SJSA1 (cell line): Measurements from ENCODE around the gene SCFD2. TPM values are rescaled to one million over a fixed set of nuclear protein-coding genes. Genes with fewer than 3 reads are reported as not detected.
"Not testable (repeated sequence)": the region's sequence is repeated elsewhere in the genome, so short reads cannot be mapped to it uniquely, and the experiment has no call there.

Experiments
- DNase-seq, 2 experiments: peaks; one replicate each; pipeline ENCODE4 v3.0.0-alpha.2; 2015 to 2020; ENCODE audit warnings: low spot score in 2 of 2, low read depth in 1 of 2
- H3K27ac ChIP-seq: fragments of 250-450 bp; sonication (Bioruptor Pico); 2 replicates; pipeline ENCODE4 v1.5.1; 2020; ENCODE audit warnings: mild to moderate bottlenecking, moderate library complexity
- H3K27me3 ChIP-seq: fragments of 250-450 bp; sonication (Bioruptor Pico); replicated peaks from 2 replicates; pipeline ENCODE4 v1.5.1; 2020; ENCODE audit warnings: mild to moderate bottlenecking, moderate library complexity
- H3K36me3 ChIP-seq: fragments of 250-450 bp; sonication (Bioruptor Pico); 2 replicates; pipeline ENCODE4 v1.5.1; 2020; ENCODE audit warnings: mild to moderate bottlenecking
- H3K4me1 ChIP-seq: fragments of 250-450 bp; sonication (Bioruptor Pico); replicated peaks from 2 replicates; pipeline ENCODE4 v1.6.1; 2021; ENCODE audit warnings: mild to moderate bottlenecking
- H3K4me3 ChIP-seq: fragments of 250-450 bp; sonication (Bioruptor Pico); 2 replicates; pipeline ENCODE4 v1.5.1; 2020; ENCODE audit warnings: mild to moderate bottlenecking
- H3K9me3 ChIP-seq: fragments of 250-450 bp; sonication (Bioruptor Pico); replicated peaks from 2 replicates; pipeline ENCODE4 v1.5.1; 2020; ENCODE audit warnings: mild to moderate bottlenecking
- total RNA-seq: library from RNA; depleted of rRNA; stranded (reverse); fragments of >200 nt; shearing (Covaris generic); gene quantifications from 2 replicates; pipeline ENCODE4 v1.2.3, GENCODE V29; 2014; rRNA removed

SCFD2 gene
- total RNA-seq = 17.0 and 18.5 TPM in 2 replicates

DNA sequence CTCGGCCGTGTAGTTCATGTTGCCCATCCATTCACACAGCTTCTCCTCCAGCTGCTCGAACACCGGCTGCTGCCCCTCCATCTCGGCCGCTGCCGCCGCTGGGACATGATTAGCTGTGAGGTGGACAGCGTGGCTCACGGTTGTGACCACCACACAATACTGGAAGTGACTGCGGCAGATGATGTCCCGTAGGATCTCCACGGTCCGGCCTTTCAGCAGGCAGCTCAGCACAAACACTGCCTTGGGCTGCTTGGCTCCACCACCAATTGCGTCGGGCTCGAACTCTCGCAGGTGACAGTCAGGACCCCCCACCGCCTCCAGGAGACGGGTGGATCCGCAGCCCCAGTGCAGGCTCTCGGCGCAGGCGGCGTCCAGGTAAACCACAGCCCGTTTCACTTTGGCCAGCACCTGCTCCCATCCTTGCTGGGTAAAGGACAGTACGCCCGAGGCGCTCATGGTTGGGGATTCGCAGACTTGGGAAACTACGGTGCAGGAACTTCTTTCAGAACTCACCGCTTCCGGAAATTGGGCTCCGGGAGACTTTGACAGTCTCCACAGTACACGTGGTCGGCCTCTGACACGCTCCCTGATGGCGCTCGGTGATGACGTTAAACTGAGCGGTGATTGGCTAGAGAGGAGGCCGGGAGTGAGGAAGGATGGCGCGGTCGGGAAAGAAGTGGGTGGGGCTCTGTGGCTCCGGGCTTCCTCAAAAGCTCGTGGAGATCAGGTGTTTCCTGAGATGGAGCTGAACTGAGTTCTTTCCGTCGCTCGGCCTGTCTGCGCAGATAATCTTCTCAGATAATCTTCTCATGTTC lies at the start of gene SCFD2:
Gene SCFD2, minus strand, starts transcription at position 576 of the 815 bp plus-strand sequence.
- 0 out of 2 replicates have a peak, but pooled peaks cover 2% of the 10 kb centered on the region for H3K36me3 ChIP-seq
- H3K4me3 ChIP-seq = peak within 1 kb of the TSS; percentile 63
- peak; percentile 93 to 97 for DNase-seq
- peaks cover 6% of the 10 kb centered on the region; the same call in 1 of the 2 replicates for H3K27me3 ChIP-seq
- peaks cover 5% of the 10 kb centered on the region for H3K4me1 ChIP-seq
- no peaks in the 10 kb centered on the region for H3K9me3 ChIP-seq
- H3K27ac ChIP-seq = no peak within 1 kb of the TSS

DNA sequence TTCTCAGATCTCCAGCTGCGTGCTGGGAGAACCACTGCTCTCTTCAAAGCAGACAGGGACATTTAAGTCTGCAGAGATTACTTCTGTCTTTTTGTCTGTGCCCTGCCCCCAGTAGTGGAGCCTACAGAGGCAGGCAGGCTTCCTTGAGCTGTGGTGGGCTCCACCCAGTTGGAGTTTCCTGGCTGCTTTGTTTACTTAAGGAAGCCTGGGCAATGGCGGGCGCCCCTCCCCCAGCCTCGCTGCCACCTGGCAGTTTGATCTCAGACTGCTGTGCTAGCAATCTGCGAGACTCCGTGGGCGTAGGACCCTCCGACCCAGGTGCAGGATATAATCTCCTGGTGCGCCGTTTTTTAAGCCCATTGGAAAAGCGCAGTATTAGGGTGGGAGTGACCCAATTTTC lies 43.6 kb upstream of the SCFD2 start:
- H3K4me1 ChIP-seq, H3K9me3 ChIP-seq, H3K4me3 ChIP-seq, H3K27ac ChIP-seq, H3K36me3 ChIP-seq, DNase-seq, H3K27me3 ChIP-seq: not testable (repeated sequence)

DNA sequence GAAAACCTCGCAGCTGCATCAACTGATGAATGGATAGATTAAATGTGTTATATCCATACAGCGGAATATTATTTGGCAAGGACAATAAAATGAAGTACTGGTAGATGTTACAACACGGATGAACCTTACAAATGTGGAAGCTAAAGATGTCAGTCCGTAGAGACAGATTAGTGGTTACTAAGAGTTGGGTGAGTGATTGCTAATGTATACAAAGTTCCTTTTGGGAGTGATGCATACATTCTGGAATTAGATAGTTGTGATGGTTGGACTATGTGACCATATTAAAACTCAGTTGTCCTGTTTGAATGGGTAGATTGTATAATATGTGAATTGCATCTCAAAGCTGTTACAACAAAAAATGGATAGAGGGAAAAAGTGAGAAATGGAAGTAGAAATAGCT lies 14.4 kb upstream of the SCFD2 start:
- Histone ChIP-seq H3K36me3 (peaks cover 51% of the 10 kb centered on the region), H3K4me1 (peaks cover 3% of the 10 kb centered on the region; the same call in 1 of the 2 replicates), H3K4me3 (no peak overlapping the region), H3K27me3 (no peaks in the 10 kb centered on the region), H3K27ac (no peak overlapping the region), H3K9me3 (0 out of 2 replicates have a peak, but pooled peaks cover 2% of the 10 kb centered on the region)
- no peak for DNase-seq

DNA sequence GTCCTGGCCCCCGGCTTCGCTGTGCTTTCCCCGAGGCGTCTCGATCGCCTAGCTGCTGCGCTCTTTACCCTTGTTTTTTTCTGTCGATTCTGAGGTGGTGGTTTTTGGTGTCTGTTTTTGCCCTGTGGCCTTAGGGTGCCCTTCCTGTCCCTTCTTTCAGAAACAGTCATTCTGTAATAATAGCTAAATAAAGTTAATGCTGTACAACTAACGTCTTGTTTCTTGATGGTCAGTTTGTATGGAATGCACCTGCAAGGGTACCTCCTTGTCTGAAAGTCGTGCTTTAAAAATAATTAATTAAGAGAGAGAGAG lies 12.3 kb upstream of the SCFD2 start:
- Histone ChIP-seq H3K27ac (peak overlapping the region; percentile 62), H3K9me3 (0 out of 2 replicates have a peak, but pooled peaks cover 2% of the 10 kb centered on the region), H3K27me3 (no peaks in the 10 kb centered on the region), H3K4me1 (peaks cover 3% of the 10 kb centered on the region; the same call in 1 of the 2 replicates), H3K36me3 (peaks cover 30% of the 10 kb centered on the region), H3K4me3 (peak overlapping the region; percentile 85)
- no peak for DNase-seq

DNA sequence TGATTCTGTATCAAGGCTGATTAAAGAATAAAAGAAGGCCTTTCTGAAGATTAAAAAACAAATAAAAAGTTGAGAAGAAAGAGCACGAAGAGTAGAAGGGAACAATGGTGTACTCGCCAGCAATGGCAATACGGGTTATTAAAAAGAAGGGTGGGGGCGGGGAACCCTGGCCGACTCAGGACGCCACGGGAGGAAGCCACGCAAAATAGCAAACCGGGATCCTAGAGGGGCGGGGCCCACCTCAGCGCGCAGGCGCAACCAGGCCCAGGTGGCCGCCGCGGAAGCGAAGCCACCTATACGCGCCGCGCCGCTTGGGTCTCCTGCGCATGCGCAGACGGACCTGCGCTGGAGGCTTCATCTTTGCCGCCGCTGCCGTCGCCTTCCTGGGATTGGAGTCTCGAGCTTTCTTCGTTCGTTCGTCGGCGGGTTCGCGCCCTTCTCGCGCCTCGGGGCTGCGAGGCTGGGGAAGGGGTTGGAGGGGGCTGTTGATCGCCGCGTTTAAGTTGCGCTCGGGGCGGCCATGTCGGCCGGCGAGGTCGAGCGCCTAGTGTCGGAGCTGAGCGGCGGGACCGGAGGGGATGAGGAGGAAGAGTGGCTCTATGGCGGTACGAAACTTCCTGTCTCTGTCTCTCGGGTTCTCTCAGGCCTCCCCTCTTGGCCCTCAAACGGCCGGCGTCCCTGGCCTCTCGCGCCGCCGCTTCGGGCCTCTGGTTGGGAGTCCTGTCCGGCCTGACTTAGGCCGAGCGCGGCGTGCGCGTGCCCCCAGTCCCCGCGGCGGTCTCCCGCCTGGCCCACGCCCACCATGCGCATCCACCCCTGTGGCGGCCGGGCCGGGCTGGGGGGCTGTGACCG lies 11.7 kb upstream of the SCFD2 start, which contains the start of gene FIP1L1:
Gene FIP1L1, plus strand, starts transcription at position 323 of the 852 bp plus-strand sequence. Its CDS starts 198 bp downstream, at position 521.
- peaks cover 3% of the 10 kb centered on the region; the same call in 1 of the 2 replicates for H3K4me1 ChIP-seq
- H3K36me3 ChIP-seq = peaks cover 27% of the 10 kb centered on the region
- DNase-seq = peak; percentile 90
- H3K9me3 ChIP-seq = 0 out of 2 replicates have a peak, but pooled peaks cover 2% of the 10 kb centered on the region
- no peaks in the 10 kb centered on the region for H3K27me3 ChIP-seq
- peak within 1 kb of the TSS; percentile 62 for H3K27ac ChIP-seq
- H3K4me3 ChIP-seq = peak within 1 kb of the TSS; percentile 85

DNA sequence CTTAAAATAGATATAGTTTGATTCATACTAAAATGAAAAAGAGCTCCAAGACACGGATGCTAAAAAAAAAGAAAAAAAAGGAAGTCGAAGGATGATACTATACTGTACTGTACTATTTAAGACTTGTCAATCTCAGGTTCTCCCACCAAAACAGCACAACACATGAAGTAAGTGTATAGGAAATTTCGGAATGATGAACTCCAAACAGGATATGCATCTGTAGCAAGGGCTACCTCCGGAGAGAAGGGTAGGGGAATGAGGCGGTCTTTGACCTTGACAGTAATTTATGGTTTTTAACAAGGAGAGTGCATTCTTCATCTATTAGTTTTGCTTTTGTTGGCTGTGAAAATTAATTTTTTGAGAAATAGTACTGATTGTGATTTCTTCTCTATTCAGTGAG lies 11.0 kb upstream of the SCFD2 start:
- no peak overlapping the region for H3K27ac ChIP-seq

DNA sequence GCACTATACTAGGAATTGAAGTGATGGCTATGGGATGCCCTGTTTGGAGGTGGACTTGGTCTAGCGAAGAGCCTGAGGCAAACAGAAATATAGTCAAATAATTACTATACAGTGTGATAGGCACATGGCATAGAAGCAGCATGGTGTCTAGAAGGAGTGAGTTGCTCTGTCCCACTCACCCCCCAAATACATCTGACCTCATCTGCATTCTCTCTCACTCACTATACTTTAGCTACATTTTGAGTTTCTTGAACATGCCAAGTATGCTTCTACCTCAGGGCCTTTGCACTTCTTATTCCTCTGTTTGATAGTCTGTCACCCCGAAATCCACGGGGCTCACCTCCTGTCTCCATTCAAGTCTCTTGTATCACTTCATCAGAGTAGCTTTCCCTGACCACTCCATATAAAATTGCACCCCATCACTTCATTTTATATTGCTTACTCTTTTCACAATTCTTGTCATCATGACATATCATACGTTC lies 9.0 kb upstream of the SCFD2 start:
- Histone ChIP-seq H3K9me3 (0 out of 2 replicates have a peak, but pooled peaks cover 2% of the 10 kb centered on the region), H3K27me3 (no peaks in the 10 kb centered on the region), H3K4me3 (no peak overlapping the region), H3K4me1 (peaks cover 3% of the 10 kb centered on the region; the same call in 1 of the 2 replicates), H3K27ac (no peak overlapping the region), H3K36me3 (peaks cover 10% of the 10 kb centered on the region)
- no peak for DNase-seq

More for the DNA sequence above, 11.0 kb upstream of the SCFD2 start:
- DNase-seq = no peak
- H3K9me3 ChIP-seq = 0 out of 2 replicates have a peak, but pooled peaks cover 2% of the 10 kb centered on the region
- H3K36me3 ChIP-seq = peaks cover 21% of the 10 kb centered on the region
- no peaks in the 10 kb centered on the region for H3K27me3 ChIP-seq
- H3K4me1 ChIP-seq = peaks cover 3% of the 10 kb centered on the region; the same call in 1 of the 2 replicates
- H3K4me3 ChIP-seq = peak overlapping the region; percentile 85

DNA sequence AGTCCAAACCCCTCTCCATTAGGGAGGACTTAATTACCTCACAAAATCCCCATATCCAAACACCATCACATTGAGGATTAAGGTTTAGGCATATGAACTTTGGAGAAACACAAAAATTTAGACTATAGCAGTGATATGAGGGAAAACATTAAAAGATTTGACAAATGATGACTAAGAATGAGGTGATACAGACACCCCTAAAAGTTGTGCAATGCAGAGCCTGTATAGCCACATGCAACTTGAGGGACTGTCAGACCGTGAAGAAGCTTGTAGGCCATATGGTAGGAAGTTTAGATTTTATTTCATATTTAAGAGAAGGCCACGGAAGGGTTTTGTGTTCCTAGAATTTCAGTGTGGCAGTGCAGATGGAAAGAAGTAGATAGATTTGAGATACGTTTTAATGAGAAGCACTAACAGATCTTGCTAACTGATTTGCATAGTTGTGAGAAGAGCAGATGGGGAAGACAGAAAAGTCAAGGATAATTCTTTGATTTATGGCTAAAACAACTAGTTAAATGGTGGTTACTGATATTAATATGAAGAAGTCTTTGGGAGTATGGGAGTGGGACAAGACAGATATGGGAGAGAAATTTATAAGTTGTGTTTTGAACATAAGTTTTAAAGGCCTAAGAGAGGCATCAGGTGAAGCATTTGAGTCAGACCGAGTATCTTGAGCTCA lies 6.1 kb upstream of the SCFD2 start:
- H3K4me1 ChIP-seq = 0 out of 2 replicates have a peak, but pooled peaks cover 1% of the 10 kb centered on the region
- no peak overlapping the region for H3K27ac ChIP-seq
- no peak overlapping the region for H3K4me3 ChIP-seq
- no peaks in the 10 kb centered on the region for H3K36me3 ChIP-seq
- no peaks in the 10 kb centered on the region for H3K9me3 ChIP-seq
- peaks cover 6% of the 10 kb centered on the region; the same call in 1 of the 2 replicates for H3K27me3 ChIP-seq
- DNase-seq = no peak

DNA sequence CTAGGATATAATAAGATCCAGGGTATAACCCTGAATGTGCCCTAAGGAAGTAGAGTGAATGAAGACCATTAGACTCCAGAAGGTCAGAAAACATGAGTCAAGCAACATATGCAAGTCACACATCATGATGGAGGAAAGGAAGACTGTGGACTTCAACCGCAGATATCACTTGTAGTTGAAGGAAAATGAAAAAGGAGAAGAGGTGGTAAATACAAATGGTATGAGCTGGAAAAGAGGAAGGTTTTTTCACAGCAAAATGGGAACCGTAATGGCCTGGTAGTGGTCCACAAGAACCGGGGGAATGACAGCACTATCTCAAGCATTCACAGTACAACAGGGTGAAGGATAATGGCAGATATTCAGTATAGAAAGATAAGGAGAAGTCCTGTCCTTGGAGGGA lies 5.2 kb upstream of the SCFD2 start:
- Histone ChIP-seq H3K27ac (no peak overlapping the region), H3K27me3 (peaks cover 6% of the 10 kb centered on the region; the same call in 1 of the 2 replicates), H3K36me3 (no peaks in the 10 kb centered on the region), H3K9me3 (no peaks in the 10 kb centered on the region), H3K4me1 (peaks cover 5% of the 10 kb centered on the region), H3K4me3 (no peak overlapping the region)
- DNase-seq = no peak

DNA sequence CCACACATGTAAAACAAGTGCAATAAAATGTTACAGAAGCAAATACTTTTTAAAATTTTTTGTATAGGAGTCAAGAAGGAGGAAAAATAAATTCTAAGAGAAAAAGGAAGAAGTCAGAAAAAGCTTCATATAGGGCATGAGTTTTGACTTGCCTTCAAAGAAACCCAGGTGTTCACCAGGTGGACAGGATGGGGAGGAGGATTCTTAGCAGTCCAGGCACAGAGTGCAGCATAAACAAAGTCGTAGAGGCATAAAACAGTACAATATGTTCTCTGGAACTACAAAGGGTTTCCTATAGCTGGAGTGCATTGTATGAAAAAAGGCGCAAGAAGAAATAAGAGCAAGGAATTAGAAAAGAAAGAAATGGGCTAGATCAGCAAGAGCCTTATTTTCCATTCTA lies 1.9 kb upstream of the SCFD2 start:
- DNase-seq = no peak
- no peaks in the 10 kb centered on the region for H3K9me3 ChIP-seq
- H3K4me1 ChIP-seq = peaks cover 5% of the 10 kb centered on the region

DNA sequence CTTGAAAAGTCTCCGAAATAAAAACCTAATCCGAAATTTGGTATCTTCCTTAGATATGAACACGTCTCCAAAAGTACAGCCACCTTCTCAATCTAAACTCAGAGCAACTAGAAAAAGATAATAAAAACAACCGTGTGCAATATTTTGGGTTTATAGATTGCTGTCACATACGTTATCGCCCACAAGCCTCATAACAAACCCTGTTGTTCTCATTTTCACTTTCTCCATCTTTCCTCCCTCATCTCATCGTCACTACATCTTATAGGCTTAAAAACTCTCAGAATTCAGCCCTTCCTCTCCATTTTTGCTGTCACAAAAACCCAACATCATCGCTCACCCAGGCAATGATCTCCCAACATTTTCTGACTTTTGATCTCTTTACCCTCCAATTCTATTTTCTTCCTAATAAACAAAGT lies 448 bp upstream of the SCFD2 start:
- H3K27ac ChIP-seq = no peak overlapping the region
- H3K4me1 ChIP-seq = peaks cover 5% of the 10 kb centered on the region
- peaks cover 6% of the 10 kb centered on the region; the same call in 1 of the 2 replicates for H3K27me3 ChIP-seq
- peak overlapping the region; percentile 63 for H3K4me3 ChIP-seq
- H3K9me3 ChIP-seq = no peaks in the 10 kb centered on the region
- no peak for DNase-seq
- H3K36me3 ChIP-seq = 0 out of 2 replicates have a peak, but pooled peaks cover 2% of the 10 kb centered on the region

More for the DNA sequence above, 1.9 kb upstream of the SCFD2 start:
- Histone ChIP-seq H3K27ac (no peak overlapping the region), H3K27me3 (peaks cover 6% of the 10 kb centered on the region; the same call in 1 of the 2 replicates), H3K36me3 (no peaks in the 10 kb centered on the region), H3K4me3 (no peak overlapping the region)

DNA sequence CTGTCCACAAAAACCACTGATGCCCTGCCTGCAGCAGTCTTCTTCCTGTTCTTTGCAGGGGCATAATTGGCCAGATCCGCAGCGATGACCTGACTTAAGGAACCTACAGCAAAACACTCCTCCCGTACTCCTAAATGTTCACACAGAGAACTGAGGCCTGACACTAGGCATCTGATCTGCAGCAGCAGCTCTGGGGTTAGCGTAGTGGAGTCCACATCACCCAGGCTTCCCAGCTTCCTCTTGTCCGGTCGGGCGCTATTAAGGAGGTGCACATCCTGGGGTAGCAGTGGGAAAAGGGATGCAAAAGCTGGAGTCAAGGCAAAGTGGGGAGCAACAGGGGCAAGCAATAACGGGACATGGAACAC lies 758 bp downstream of the SCFD2 start:
- H3K4me1 ChIP-seq = peaks cover 5% of the 10 kb centered on the region
- peak overlapping the region; percentile 63 for H3K4me3 ChIP-seq
- H3K9me3 ChIP-seq = no peaks in the 10 kb centered on the region
- H3K36me3 ChIP-seq = 0 out of 2 replicates have a peak, but pooled peaks cover 2% of the 10 kb centered on the region
- peak in 1 of 2 experiments; percentile 5 for DNase-seq
- no peak overlapping the region for H3K27ac ChIP-seq
- peaks cover 6% of the 10 kb centered on the region; the same call in 1 of the 2 replicates for H3K27me3 ChIP-seq

DNA sequence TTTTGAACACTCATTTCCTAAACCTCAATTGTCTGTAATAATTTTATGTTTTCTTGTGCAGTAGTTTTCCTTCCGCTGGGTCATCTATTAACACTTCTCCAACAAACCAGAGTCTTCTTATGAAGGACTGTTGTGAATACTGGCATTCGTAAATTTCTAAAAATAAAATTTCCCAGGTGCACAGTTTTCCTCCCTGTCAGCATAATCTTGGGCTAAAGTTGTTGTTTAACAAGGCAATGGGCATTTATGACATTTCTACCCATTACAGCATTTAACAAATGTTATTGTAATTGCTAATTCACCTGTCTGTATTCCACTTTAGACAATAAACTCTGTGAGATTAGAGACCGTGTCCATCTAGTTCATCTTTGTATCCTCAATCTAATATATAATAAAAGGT lies 1.2 kb downstream of the SCFD2 start:
- 0 out of 2 replicates have a peak, but pooled peaks cover 2% of the 10 kb centered on the region for H3K36me3 ChIP-seq
- H3K4me1 ChIP-seq = peaks cover 5% of the 10 kb centered on the region
- H3K9me3 ChIP-seq = no peaks in the 10 kb centered on the region
- peak overlapping the region; percentile 63 for H3K4me3 ChIP-seq
- H3K27ac ChIP-seq = no peak overlapping the region
- peaks cover 6% of the 10 kb centered on the region; the same call in 1 of the 2 replicates for H3K27me3 ChIP-seq
- DNase-seq = no peak
